Measurements from ENCODE around the gene GOLGA8B. TPM values are rescaled to one million over a fixed set of nuclear protein-coding genes. Genes with fewer than 3 reads are reported as not detected.

The GOLGA8B gene
- total RNA-seq (2022; extraction: Qiagen RNA extraction), result 13.1 to 21.4 TPM (median 16.3 TPM) in 5 replicates

GRCh38 chr15:34583399-34584329 is at the start of gene GOLGA8B:
Gene GOLGA8B (minus strand): TSS chr15:34583651. CDS start chr15:34535912, 47,739 bp downstream.

Other genes starting within 250 kb of the GOLGA8B start
- 3.5 to 6.4 TPM (median 5.6 TPM) in 5 replicates for gene SLC12A6, start 245.9 kb downstream of the GOLGA8B start, total RNA-seq (2022; extraction: Qiagen RNA extraction)
- gene NOP10, start 240.5 kb downstream of the GOLGA8B start, total RNA-seq (2022; extraction: Qiagen RNA extraction), result 504 to 564 TPM (median 541 TPM) in 5 replicates
- gene NUTM1, start 240.3 kb downstream of the GOLGA8B start, total RNA-seq (2022; extraction: Qiagen RNA extraction), result not detected in 5 replicates
- 43.3 to 68.2 TPM (median 61.0 TPM) in 5 replicates for gene LPCAT4, start 216.5 kb downstream of the GOLGA8B start, total RNA-seq (2022; extraction: Qiagen RNA extraction)
- gene GOLGA8A, start 145.8 kb downstream of the GOLGA8B start, total RNA-seq (2022; extraction: Qiagen RNA extraction), result 4.7 to 9.6 TPM (median 6.8 TPM) in 5 replicates
- gene GJD2, start 171.3 kb upstream of the GOLGA8B start, total RNA-seq (2022; extraction: Qiagen RNA extraction), result 0.03 TPM in 1 of 5 replicates, not detected in the others
- 0.08 to 0.46 TPM (median 0.22 TPM) in 5 replicates for gene ACTC1, start 211.9 kb upstream of the GOLGA8B start, total RNA-seq (2022; extraction: Qiagen RNA extraction)

Measured in A549 treated with AZD2906 at 1 μM for 4 hours (cell line).